Smooth muscle cell (in vitro differentiated cells): ENCODE results near the gene SPRYD4. TPM values are rescaled to one million over a fixed set of nuclear protein-coding genes. Genes with fewer than 3 reads are reported as not detected.

ENCODE experiments used
- DNase-seq: peaks from one replicate; lab custom pipeline; 2025; ENCODE audit not compliant: unreplicated experiment; lab: John Stamatoyannopoulos, UW
- H2AFZ ChIP-seq: fragments of 200-600 bp; sonication (generic); 2 replicates; pipeline ENCODE4 v1.6.0; 2016; ENCODE audit warnings: antibody characterized with exemption, low read depth, mild to moderate bottlenecking
- H3F3A ChIP-seq: fragments of 200-600 bp; sonication (generic); 2 replicates; pipeline ENCODE4 v1.6.0; 2017; ENCODE audit warnings: antibody characterized with exemption, low read depth
- H3K27ac ChIP-seq: fragments of 200-600 bp; sonication (generic); 2 replicates; pipeline ENCODE4 v1.5.1; 2016; ENCODE audit warnings: low read depth, mild to moderate bottlenecking
- H3K27me3 ChIP-seq: fragments of 200-600 bp; sonication (generic); 2 replicates; pipeline ENCODE4 v1.6.1; 2016; ENCODE audit warnings: low read depth, mild to moderate bottlenecking
- H3K36me3 ChIP-seq: fragments of 200-600 bp; sonication (generic); 2 replicates; pipeline ENCODE4 v1.5.1; 2016; ENCODE audit warnings: low read depth
- H3K4me1 ChIP-seq: fragments of 200-600 bp; sonication (generic); 2 replicates; pipeline ENCODE4 v1.5.1; 2016; ENCODE audit warnings: low read depth
- H3K4me2 ChIP-seq: fragments of 200-600 bp; sonication (generic); 2 replicates; pipeline ENCODE4 v1.6.0; 2016; ENCODE audit warnings: mild to moderate bottlenecking
- H3K4me3 ChIP-seq: fragments of 200-600 bp; sonication (generic); 2 replicates; pipeline ENCODE4 v1.5.1; 2016; ENCODE audit warnings: mild to moderate bottlenecking
- H3K79me2 ChIP-seq: fragments of 200-600 bp; sonication (generic); 2 replicates; pipeline ENCODE4 v1.6.0; 2016; ENCODE audit warnings: low read depth, mild to moderate bottlenecking
- H3K9ac ChIP-seq: fragments of 200-600 bp; sonication (generic); 2 replicates; pipeline ENCODE4 v1.6.0; 2016; ENCODE audit warnings: low read depth
- H3K9me3 ChIP-seq: fragments of 200-600 bp; sonication (generic); replicated peaks from 2 replicates; pipeline ENCODE4 v1.5.1; 2016; ENCODE audit warnings: low read depth
- H4K20me1 ChIP-seq: fragments of 200-600 bp; sonication (generic); 2 replicates; pipeline ENCODE4 v1.6.0; 2016; ENCODE audit warnings: low read depth
- WGBS: methylation state at CpG from one replicate; pipeline ENCODE4 v1.1.7; 2016; ENCODE audit warnings: low lambda C conversion rate; 5-methylcytosine and 5-hydroxymethylcytosine counted together
- polyA plus RNA-seq: library from polyadenylated mRNA; unstranded; fragments of >200 nt; fragmentation: Nextera tagmentation; extraction: Ambion mirVana; gene quantifications from 2 replicates; pipeline ENCODE4 v1.2.1, GENCODE V29; 2016
- total RNA-seq: library from RNA; depleted of rRNA; stranded (reverse); fragments of >200 nt; gene quantifications from 2 replicates; pipeline ENCODE4 v1.2.3, GENCODE V29; 2014
- TF ChIP-seq, protein P1 (sequence below): fragments of 200-600 bp; sonication (generic); IDR thresholded peaks from 2 replicates; pipeline ENCODE4 v1.5.1; 2017; ENCODE audit warnings: borderline replicate concordance, mild to moderate bottlenecking, antibody characterized with exemption; ENCODE audit not compliant: insufficient read depth, poor library complexity, severe bottlenecking

SPRYD4 gene
- total and polyA plus RNA-seq, 2 experiments from 2014 or later, result 0.71 to 1.0 TPM

DNA sequence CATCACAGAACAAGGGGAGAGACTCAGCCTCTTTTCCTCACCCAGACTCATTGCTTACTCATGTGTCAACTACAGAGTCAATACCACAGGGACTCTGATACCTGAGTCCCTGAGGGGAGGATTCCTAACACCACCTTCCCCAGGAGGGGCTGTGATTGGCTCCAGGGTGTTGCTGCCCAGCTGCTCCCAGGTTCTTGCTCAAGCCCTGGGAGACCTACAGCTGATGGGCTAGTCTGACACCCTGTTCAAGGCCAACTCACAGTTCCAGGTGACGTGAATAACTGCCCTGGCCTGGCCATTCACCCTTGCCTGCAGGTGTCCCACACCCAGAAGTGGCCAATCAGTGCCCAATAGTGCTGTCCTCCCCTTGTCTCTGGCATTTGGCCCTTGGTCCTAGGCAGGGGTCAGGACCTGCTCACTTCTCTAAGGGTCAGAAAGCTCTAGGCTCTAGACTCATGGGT, 8.6 kb downstream of the SPRYD4 start:
- H3K79me2 ChIP-seq, result no peaks in the 10 kb centered on the region
- WGBS, result 94% methylated on average over 1 of the region's 1 CpG

DNA sequence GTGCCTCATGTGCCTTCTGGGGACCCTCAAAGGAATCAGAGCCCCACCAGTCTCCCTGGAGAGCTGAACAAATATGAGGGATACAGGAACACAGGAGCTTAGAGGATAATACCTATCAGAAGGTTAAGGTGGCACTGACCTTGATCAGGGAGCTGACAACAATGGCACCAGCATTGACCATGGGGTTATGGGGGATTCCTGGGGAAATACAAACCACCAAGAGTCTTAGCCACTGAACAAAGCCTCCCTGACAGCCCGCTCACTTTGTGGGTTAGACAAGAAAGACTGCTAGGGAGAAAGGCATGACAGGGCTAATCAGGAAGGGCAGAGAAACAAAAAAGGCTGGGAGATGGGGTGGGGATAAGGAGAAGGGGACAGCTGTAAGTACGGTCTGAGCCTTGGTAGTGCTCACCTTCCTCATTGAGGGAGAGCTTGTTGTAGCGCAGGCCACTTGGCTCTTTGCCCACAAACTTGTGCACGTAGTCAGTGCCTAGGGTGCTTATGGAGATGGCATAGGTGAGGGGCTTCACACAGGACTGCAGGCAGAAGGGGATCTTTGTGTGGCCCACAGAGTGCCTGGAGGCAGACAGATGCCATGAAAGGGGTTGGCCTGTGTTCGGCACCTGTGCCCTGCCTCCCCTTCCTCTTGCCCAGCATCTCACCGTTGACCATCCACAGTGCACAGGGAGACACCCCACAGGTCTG, 9.3 kb downstream of the SPRYD4 start:
- Histone ChIP-seq H3K27ac (no peak overlapping the region), H3K4me1 (no peaks in the 10 kb centered on the region), H3K4me2 (no peak overlapping the region), H3K9ac (no peak overlapping the region), H3K27me3 (no peaks in the 10 kb centered on the region), H3K36me3 (no peaks in the 10 kb centered on the region), H3K4me3 (no peak overlapping the region), H3F3A (no peaks in the 10 kb centered on the region), H4K20me1 (no peaks in the 10 kb centered on the region), H3K79me2 (no peaks in the 10 kb centered on the region), H3K9me3 (no peaks in the 10 kb centered on the region), H2AFZ (no peak overlapping the region)
- WGBS, result 97% methylated on average over 6 of the region's 6 CpGs
- TF ChIP-seq, protein P1, sequence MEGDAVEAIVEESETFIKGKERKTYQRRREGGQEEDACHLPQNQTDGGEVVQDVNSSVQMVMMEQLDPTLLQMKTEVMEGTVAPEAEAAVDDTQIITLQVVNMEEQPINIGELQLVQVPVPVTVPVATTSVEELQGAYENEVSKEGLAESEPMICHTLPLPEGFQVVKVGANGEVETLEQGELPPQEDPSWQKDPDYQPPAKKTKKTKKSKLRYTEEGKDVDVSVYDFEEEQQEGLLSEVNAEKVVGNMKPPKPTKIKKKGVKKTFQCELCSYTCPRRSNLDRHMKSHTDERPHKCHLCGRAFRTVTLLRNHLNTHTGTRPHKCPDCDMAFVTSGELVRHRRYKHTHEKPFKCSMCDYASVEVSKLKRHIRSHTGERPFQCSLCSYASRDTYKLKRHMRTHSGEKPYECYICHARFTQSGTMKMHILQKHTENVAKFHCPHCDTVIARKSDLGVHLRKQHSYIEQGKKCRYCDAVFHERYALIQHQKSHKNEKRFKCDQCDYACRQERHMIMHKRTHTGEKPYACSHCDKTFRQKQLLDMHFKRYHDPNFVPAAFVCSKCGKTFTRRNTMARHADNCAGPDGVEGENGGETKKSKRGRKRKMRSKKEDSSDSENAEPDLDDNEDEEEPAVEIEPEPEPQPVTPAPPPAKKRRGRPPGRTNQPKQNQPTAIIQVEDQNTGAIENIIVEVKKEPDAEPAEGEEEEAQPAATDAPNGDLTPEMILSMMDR, result no peak
- DNase-seq, result no peak

More for the DNA sequence above, 8.6 kb downstream of the SPRYD4 start:
- TF ChIP-seq, protein P1, result no peak
- H2AFZ ChIP-seq, result no peak overlapping the region
- no peaks in the 10 kb centered on the region for H3F3A ChIP-seq
- no peaks in the 10 kb centered on the region for H3K9me3 ChIP-seq
- DNase-seq, result no peak
- H3K9ac ChIP-seq, result no peak overlapping the region
- no peak overlapping the region for H3K4me2 ChIP-seq
- H3K36me3 ChIP-seq, result no peaks in the 10 kb centered on the region
- H4K20me1 ChIP-seq, result no peaks in the 10 kb centered on the region
- no peak overlapping the region for H3K4me3 ChIP-seq
- no peak overlapping the region for H3K27ac ChIP-seq
- no peaks in the 10 kb centered on the region for H3K4me1 ChIP-seq
- H3K27me3 ChIP-seq, result no peaks in the 10 kb centered on the region

DNA sequence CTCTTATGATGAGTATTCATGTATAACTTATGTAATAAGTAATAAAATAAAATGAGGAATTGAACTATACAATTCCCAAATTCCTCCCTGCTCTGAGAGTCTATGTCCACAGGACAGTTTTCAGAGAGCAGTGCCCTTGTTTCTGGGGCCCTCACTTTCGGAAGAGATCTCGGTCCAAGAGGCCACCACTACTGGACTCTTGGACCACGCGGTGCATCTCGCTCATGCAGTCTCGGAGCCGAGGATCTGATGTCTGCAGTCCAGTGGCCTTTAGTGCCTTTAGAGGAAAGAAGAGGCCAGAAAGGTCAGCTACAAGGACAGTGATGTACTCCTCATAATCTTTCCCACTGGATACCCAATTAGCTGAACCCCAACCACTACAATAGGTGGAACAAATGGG, 11.2 kb downstream of the SPRYD4 start:
- 97% methylated on average over 7 of the region's 7 CpGs for WGBS
- no peaks in the 10 kb centered on the region for H3K9me3 ChIP-seq
- H3K36me3 ChIP-seq, result no peaks in the 10 kb centered on the region
- H2AFZ ChIP-seq, result no peak overlapping the region
- TF ChIP-seq, protein P1, result no peak
- no peak overlapping the region for H3K4me2 ChIP-seq
- no peak overlapping the region for H3K9ac ChIP-seq
- no peaks in the 10 kb centered on the region for H3F3A ChIP-seq
- H3K79me2 ChIP-seq, result no peaks in the 10 kb centered on the region
- no peak overlapping the region for H3K4me3 ChIP-seq
- no peaks in the 10 kb centered on the region for H4K20me1 ChIP-seq
- no peaks in the 10 kb centered on the region for H3K27me3 ChIP-seq
- DNase-seq, result no peak
- H3K27ac ChIP-seq, result no peak overlapping the region
- H3K4me1 ChIP-seq, result no peaks in the 10 kb centered on the region

DNA sequence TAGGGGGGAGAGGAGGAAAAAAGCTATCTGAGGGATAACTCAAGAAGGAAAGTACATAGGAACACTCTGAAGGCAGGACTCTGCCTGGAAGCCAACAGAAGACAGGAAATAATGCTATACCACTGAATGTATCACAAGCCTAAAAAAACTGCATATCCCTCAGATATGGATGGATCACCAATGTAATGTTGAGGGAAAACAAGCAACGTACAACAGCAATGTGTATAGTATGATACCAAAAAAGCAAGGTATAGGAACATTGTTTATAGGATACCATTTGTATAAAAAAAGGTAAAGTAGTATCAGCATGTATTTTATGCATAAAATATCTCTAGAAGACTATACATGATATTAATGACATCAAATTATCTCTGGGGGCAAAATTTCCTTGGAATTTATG, 16.2 kb downstream of the SPRYD4 start:
- no peaks in the 10 kb centered on the region for H4K20me1 ChIP-seq
- no peaks in the 10 kb centered on the region for H3F3A ChIP-seq
- no peaks in the 10 kb centered on the region for H3K9me3 ChIP-seq
- H3K4me1 ChIP-seq, result no peaks in the 10 kb centered on the region
- H3K9ac ChIP-seq, result no peak overlapping the region
- no peaks in the 10 kb centered on the region for H3K36me3 ChIP-seq
- H3K4me2 ChIP-seq, result no peak overlapping the region
- WGBS, result 91% methylated on average over 1 of the region's 1 CpG
- no peak overlapping the region for H2AFZ ChIP-seq
- no peak overlapping the region for H3K27ac ChIP-seq
- no peak for DNase-seq
- no peaks in the 10 kb centered on the region for H3K79me2 ChIP-seq
- no peak overlapping the region for H3K4me3 ChIP-seq
- TF ChIP-seq, protein P1, result no peak
- H3K27me3 ChIP-seq, result peaks cover 43% of the 10 kb centered on the region
